NB4 (cell line): ENCODE data around the gene IFNL2.

Experiments used
- MYC ChIP-seq: IDR thresholded peaks from 2 replicates; pipeline ENCODE4 v1.6.1; 2011; ENCODE audit warnings: low read depth, low read length
- POLR2A ChIP-seq: IDR thresholded peaks from 2 replicates; pipeline ENCODE4 v1.6.1; 2011; ENCODE audit warnings: mild to moderate bottlenecking; ENCODE audit not compliant: insufficient read length; ENCODE audit errors: extremely low read depth
- TF ChIP-seq, protein P1 (sequence below): IDR thresholded peaks from one replicate; pipeline ENCODE4 v1.5.1; 2012; ENCODE audit warnings: low read depth, low read length
- TF ChIP-seq, protein P2 (sequence below): IDR thresholded peaks from 2 replicates; pipeline ENCODE4 v1.6.1; 2011; ENCODE audit warnings: low read depth, low read length

GRCh38 chr19:39297931-39298634 lies 29.9 kb downstream of the IFNL2 start:
- TF ChIP-seq, protein P1, sequence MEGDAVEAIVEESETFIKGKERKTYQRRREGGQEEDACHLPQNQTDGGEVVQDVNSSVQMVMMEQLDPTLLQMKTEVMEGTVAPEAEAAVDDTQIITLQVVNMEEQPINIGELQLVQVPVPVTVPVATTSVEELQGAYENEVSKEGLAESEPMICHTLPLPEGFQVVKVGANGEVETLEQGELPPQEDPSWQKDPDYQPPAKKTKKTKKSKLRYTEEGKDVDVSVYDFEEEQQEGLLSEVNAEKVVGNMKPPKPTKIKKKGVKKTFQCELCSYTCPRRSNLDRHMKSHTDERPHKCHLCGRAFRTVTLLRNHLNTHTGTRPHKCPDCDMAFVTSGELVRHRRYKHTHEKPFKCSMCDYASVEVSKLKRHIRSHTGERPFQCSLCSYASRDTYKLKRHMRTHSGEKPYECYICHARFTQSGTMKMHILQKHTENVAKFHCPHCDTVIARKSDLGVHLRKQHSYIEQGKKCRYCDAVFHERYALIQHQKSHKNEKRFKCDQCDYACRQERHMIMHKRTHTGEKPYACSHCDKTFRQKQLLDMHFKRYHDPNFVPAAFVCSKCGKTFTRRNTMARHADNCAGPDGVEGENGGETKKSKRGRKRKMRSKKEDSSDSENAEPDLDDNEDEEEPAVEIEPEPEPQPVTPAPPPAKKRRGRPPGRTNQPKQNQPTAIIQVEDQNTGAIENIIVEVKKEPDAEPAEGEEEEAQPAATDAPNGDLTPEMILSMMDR, result no peak
- no peak for TF ChIP-seq POLR2A
- no peak for TF ChIP-seq MYC
- TF ChIP-seq, protein P2, sequence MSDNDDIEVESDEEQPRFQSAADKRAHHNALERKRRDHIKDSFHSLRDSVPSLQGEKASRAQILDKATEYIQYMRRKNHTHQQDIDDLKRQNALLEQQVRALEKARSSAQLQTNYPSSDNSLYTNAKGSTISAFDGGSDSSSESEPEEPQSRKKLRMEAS, result no peak
